ENCODE measurements around the gene ARID3B. TPM values are rescaled to one million over a fixed set of nuclear protein-coding genes. Genes with fewer than 3 reads are reported as not detected.
A peak's percentile ranks its signal among the peaks of the same experiment; 100 is the strongest.

The ARID3B gene
- total RNA-seq, 1 donor from 2014 or later, result 53.6 TPM

- Mint-ChIP-seq H3K4me1 (ENCODE audit: low read depth) (peaks cover 63% of the 10 kb centered on the region), H3K27ac (peak overlapping the region; percentile 90), H3K27me3 (ENCODE audit: insufficient read depth) (no peaks in the 10 kb centered on the region), H3K9me3 (no peaks in the 10 kb centered on the region), H3K4me3 (peak overlapping the region; percentile 94), H3K36me3 (ENCODE audit: low read depth) (peaks cover 40% of the 10 kb centered on the region)
- DNase-seq (ENCODE audit: low spot score), result peak; percentile 68
- intact Hi-C loops (cut with micrococcal nuclease), result loop anchor here (1.0 to 5.0 kb wide), 14 partner anchors 12 to 911 kb away; partner anchors contain the start of genes COX5A, EDC3, MAN2C1 and NPTN
Measured at GRCh38 chr15:74541494-74542165, 610 bp downstream of the ARID3B start.

GRCh38 chr15:74542166-74543042 is 1.4 kb downstream of the ARID3B start:
- intact Hi-C loops (cut with micrococcal nuclease), result loop anchor here (1.0 to 5.0 kb wide), 9 partner anchors 11 to 910 kb away; partner anchors contain the start of genes COX5A, MAN2C1, NPTN and PML
- H3K4me1 Mint-ChIP-seq (ENCODE audit: low read depth), result peaks cover 67% of the 10 kb centered on the region
- peak overlapping the region; percentile 90 for H3K27ac Mint-ChIP-seq
- no peak for DNase-seq (ENCODE audit: low spot score)
- no peaks in the 10 kb centered on the region for H3K27me3 Mint-ChIP-seq (ENCODE audit: insufficient read depth)
- peak overlapping the region; percentile 94 for H3K4me3 Mint-ChIP-seq
- no peaks in the 10 kb centered on the region for H3K9me3 Mint-ChIP-seq
- H3K36me3 Mint-ChIP-seq (ENCODE audit: low read depth), result peaks cover 41% of the 10 kb centered on the region

- peaks cover 70% of the 10 kb centered on the region for H3K4me1 Mint-ChIP-seq (ENCODE audit: low read depth)
- no peaks in the 10 kb centered on the region for H3K9me3 Mint-ChIP-seq
- no peaks in the 10 kb centered on the region for H3K27me3 Mint-ChIP-seq (ENCODE audit: insufficient read depth)
- H3K27ac Mint-ChIP-seq, result peak overlapping the region; percentile 18
- peak overlapping the region; percentile 94 for H3K4me3 Mint-ChIP-seq
- intact Hi-C loops (cut with micrococcal nuclease), result loop anchor here (2.0 to 5.0 kb wide), 5 partner anchors 238 to 911 kb away; partner anchors contain the start of genes COX5A, MAN2C1, NPTN and PML
- DNase-seq (ENCODE audit: low spot score), result no peak
- peaks cover 44% of the 10 kb centered on the region for H3K36me3 Mint-ChIP-seq (ENCODE audit: low read depth)
Measured at GRCh38 chr15:74543043-74543422, 2.0 kb downstream of the ARID3B start.

- Mint-ChIP-seq H3K4me1 (ENCODE audit: low read depth) (peaks cover 73% of the 10 kb centered on the region), H3K36me3 (ENCODE audit: low read depth) (peaks cover 46% of the 10 kb centered on the region), H3K27me3 (ENCODE audit: insufficient read depth) (no peaks in the 10 kb centered on the region), H3K9me3 (no peaks in the 10 kb centered on the region), H3K27ac (peak overlapping the region; percentile 18), H3K4me3 (peak overlapping the region; percentile 94)
- intact Hi-C loops (cut with micrococcal nuclease), result loop anchor here (2.0 to 5.0 kb wide), 5 partner anchors 237 to 911 kb away; partner anchors contain the start of genes COX5A, MAN2C1, NPTN and PML
- DNase-seq (ENCODE audit: low spot score), result no peak
Measured at GRCh38 chr15:74543583-74543982, 2.6 kb downstream of the ARID3B start.

- Mint-ChIP-seq H3K27ac (peak overlapping the region; percentile 83), H3K27me3 (ENCODE audit: insufficient read depth) (no peaks in the 10 kb centered on the region), H3K4me3 (peak overlapping the region; percentile 75), H3K4me1 (ENCODE audit: low read depth) (peaks cover 75% of the 10 kb centered on the region), H3K36me3 (ENCODE audit: low read depth) (peaks cover 55% of the 10 kb centered on the region), H3K9me3 (no peaks in the 10 kb centered on the region)
- intact Hi-C loops (cut with micrococcal nuclease), result no loop called here
- DNase-seq (ENCODE audit: low spot score), result no peak
Measured at GRCh38 chr15:74545086-74545485, 4.1 kb downstream of the ARID3B start.

GRCh38 chr15:74545776-74546656 is 5.0 kb downstream of the ARID3B start:
- peak overlapping the region; percentile 75 for H3K4me3 Mint-ChIP-seq
- peak; percentile 76 for DNase-seq (ENCODE audit: low spot score)
- peak overlapping the region; percentile 83 for H3K27ac Mint-ChIP-seq
- intact Hi-C loops (cut with micrococcal nuclease), result loop anchor here (1.0 to 2.0 kb wide), 3 partner anchors 25 to 69 kb away; partner anchors contain the start of gene CLK3
- no peaks in the 10 kb centered on the region for H3K9me3 Mint-ChIP-seq
- peaks cover 79% of the 10 kb centered on the region for H3K4me1 Mint-ChIP-seq (ENCODE audit: low read depth)
- no peaks in the 10 kb centered on the region for H3K27me3 Mint-ChIP-seq (ENCODE audit: insufficient read depth)
- peaks cover 61% of the 10 kb centered on the region for H3K36me3 Mint-ChIP-seq (ENCODE audit: low read depth)

DNA sequence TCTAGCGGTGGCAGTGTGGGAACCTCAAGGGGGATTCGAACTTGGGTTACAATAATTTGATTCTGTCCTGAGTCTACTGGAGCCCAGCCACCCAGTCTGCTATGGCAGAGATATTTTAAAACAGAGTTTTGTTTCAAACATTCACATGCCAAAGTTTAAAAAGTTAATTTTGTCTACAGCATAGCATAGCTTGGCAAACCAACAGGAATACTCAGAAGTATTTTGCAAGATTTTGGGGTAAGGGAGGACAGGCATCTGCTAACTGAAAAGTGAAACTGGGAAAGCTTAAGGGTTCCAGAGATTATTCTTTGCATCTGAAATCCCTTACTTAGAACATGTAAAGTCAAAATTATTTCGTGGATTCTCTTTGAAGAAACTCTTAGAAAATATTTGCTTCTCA is 6.6 kb downstream of the ARID3B start:
- intact Hi-C loops (cut with micrococcal nuclease), result loop anchor here (2.0 kb wide), 1 partner anchor 23 kb away; no protein-coding TSS in a partner anchor
- DNase-seq (ENCODE audit: low spot score), result no peak
- no peaks in the 10 kb centered on the region for H3K27me3 Mint-ChIP-seq (ENCODE audit: insufficient read depth)
- H3K4me3 Mint-ChIP-seq, result peak overlapping the region; percentile 27
- no peak overlapping the region for H3K27ac Mint-ChIP-seq
- peaks cover 2% of the 10 kb centered on the region for H3K9me3 Mint-ChIP-seq
- H3K4me1 Mint-ChIP-seq (ENCODE audit: low read depth), result peaks cover 83% of the 10 kb centered on the region
- peaks cover 65% of the 10 kb centered on the region for H3K36me3 Mint-ChIP-seq (ENCODE audit: low read depth)

DNA sequence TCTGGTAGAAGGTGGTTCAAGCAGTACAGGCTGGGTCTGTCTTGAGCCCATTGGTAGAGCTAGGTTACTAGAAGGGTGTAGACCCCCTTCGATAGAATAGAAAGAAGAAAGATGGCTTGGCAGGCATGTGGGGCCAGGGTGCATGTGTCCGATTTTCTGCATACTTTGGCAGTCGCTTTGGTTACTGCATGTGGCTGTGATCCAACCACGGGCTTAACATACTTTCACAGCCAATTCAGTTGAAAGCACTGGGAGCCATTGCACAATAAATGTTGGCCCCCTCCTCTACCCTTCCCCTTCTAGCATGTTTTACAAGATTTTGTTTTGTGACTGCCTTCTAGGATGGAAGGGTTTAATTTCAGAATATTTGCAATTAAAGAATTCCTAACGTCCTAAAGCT is 7.2 kb downstream of the ARID3B start:
- no peak for DNase-seq (ENCODE audit: low spot score)
- intact Hi-C loops (cut with micrococcal nuclease), result no loop called here
- Mint-ChIP-seq H3K4me3 (peak overlapping the region; percentile 11), H3K4me1 (ENCODE audit: low read depth) (peaks cover 83% of the 10 kb centered on the region), H3K27ac (no peak overlapping the region), H3K36me3 (ENCODE audit: low read depth) (peaks cover 68% of the 10 kb centered on the region), H3K9me3 (peaks cover 3% of the 10 kb centered on the region), H3K27me3 (ENCODE audit: insufficient read depth) (no peaks in the 10 kb centered on the region)

GRCh38 chr15:74549816-74550215 is 8.8 kb downstream of the ARID3B start:
- H3K4me3 Mint-ChIP-seq, result no peak overlapping the region
- intact Hi-C loops (cut with micrococcal nuclease), result no loop called here

GRCh38 chr15:74551714-74552113 is 10.7 kb downstream of the ARID3B start:
- intact Hi-C loops (cut with micrococcal nuclease), result no loop called here
- Mint-ChIP-seq H3K4me1 (ENCODE audit: low read depth) (peaks cover 76% of the 10 kb centered on the region), H3K9me3 (peaks cover 3% of the 10 kb centered on the region), H3K36me3 (ENCODE audit: low read depth) (peaks cover 54% of the 10 kb centered on the region), H3K27ac (peak overlapping the region; percentile 66), H3K4me3 (no peak overlapping the region), H3K27me3 (ENCODE audit: insufficient read depth) (no peaks in the 10 kb centered on the region)
- no peak for DNase-seq (ENCODE audit: low spot score)

More at GRCh38 chr15:74549816-74550215, 8.8 kb downstream of the ARID3B start:
- peaks cover 3% of the 10 kb centered on the region for H3K9me3 Mint-ChIP-seq
- DNase-seq (ENCODE audit: low spot score), result no peak
- no peaks in the 10 kb centered on the region for H3K27me3 Mint-ChIP-seq (ENCODE audit: insufficient read depth)
- H3K4me1 Mint-ChIP-seq (ENCODE audit: low read depth), result peaks cover 81% of the 10 kb centered on the region
- H3K27ac Mint-ChIP-seq, result no peak overlapping the region
- peaks cover 66% of the 10 kb centered on the region for H3K36me3 Mint-ChIP-seq (ENCODE audit: low read depth)

DNA sequence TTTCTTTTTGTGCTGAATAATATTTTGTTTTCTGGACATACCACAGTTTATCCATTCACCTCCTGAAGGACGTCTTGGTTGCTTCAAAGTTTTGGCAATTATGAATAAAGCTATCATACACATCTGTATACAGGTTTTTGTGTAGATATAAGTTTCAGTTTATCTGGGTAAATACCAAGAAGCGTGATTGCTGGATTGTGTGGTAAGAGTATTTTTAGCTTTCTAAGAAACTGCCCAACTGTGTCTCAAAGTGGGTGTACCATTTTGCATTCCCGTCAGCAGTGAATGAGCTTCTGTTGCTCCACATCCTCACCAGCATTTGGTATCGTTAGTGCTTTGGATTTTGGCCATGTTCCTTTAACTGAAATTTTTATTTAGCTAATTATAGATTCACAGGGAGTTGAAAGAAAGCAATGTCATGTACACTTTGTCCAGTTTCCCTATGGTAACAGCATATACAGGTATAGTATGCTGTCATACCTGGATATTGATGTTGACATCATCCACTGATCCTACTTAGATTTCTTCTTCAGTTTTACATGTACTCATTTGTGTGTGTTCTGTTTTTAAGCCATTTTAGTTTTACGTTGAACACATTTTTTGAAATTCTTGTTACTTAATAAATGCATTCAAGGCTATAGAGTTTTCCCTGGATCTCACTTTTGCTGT is 11.9 kb downstream of the ARID3B start:
- intact Hi-C loops (cut with micrococcal nuclease), result loop anchor here (1.0 kb wide), 1 partner anchor 11 kb away; no protein-coding TSS in a partner anchor
- DNase-seq (ENCODE audit: low spot score), result no peak
- Mint-ChIP-seq H3K4me3 (peak overlapping the region; percentile 62), H3K9me3 (peaks cover 3% of the 10 kb centered on the region), H3K27ac (peak overlapping the region; percentile 84), H3K27me3 (ENCODE audit: insufficient read depth) (no peaks in the 10 kb centered on the region), H3K36me3 (ENCODE audit: low read depth) (peaks cover 52% of the 10 kb centered on the region), H3K4me1 (ENCODE audit: low read depth) (peaks cover 73% of the 10 kb centered on the region)
